ENCODE results near the gene ARL6IP5.

- no peak for TF ChIP-seq CTCF (IDR thresholded peaks at IDR 0.05)
- no peak for TF ChIP-seq POLR2A (IDR thresholded peaks at IDR 0.05)
Measured at GRCh38 chr3:69099576-69099975, 14.8 kb downstream of the ARL6IP5 start.
